OCI-LY1 (cell line): Measurements from ENCODE around the gene LSAMP.

Experiments
- H2AFZ ChIP-seq: fragments of 200-600 bp; sonication (generic), shearing (Covaris generic); 2 replicates; pipeline ENCODE4 v1.6.0; 2014; ENCODE audit warnings: antibody characterized with exemption, mild to moderate bottlenecking, low read length
- H3F3A ChIP-seq: fragments of 200-600 bp; sonication (generic), shearing (Covaris generic); 2 replicates; pipeline ENCODE4 v1.6.0; 2014; ENCODE audit warnings: mild to moderate bottlenecking, antibody characterized with exemption, low read length, moderate library complexity; ENCODE audit not compliant: insufficient read depth
- H3K27ac ChIP-seq: fragments of 200-600 bp; sonication (generic); 2 replicates; pipeline ENCODE4 v1.5.1; 2014; ENCODE audit warnings: low read length, mixed run types, mild to moderate bottlenecking, low read depth; ENCODE audit not compliant: poor library complexity, severe bottlenecking
- H3K27me3 ChIP-seq: fragments of 200-600 bp; sonication (generic); 2 replicates; pipeline ENCODE4 v1.6.0; 2014; ENCODE audit warnings: antibody characterized with exemption, mild to moderate bottlenecking, low read length, moderate library complexity; ENCODE audit not compliant: insufficient read depth
- H3K36me3 ChIP-seq: fragments of 200-600 bp; sonication (generic); 2 replicates; pipeline ENCODE4 v1.6.1; 2014; ENCODE audit warnings: mild to moderate bottlenecking, antibody characterized with exemption, low read length, moderate library complexity, mixed read lengths; ENCODE audit not compliant: insufficient read depth
- H3K4me1 ChIP-seq: fragments of 200-600 bp; sonication (generic); 2 replicates; pipeline ENCODE4 v1.5.1; 2014; ENCODE audit warnings: mild to moderate bottlenecking, low read length, moderate library complexity; ENCODE audit not compliant: insufficient read depth, severe bottlenecking
- H3K4me2 ChIP-seq: fragments of 200-600 bp; sonication (generic), shearing (Covaris generic); 2 replicates; pipeline ENCODE4 v1.6.1; 2014; ENCODE audit warnings: low read length
- H3K4me3 ChIP-seq: fragments of 200-600 bp; sonication (generic); 2 replicates; pipeline ENCODE4 v1.5.1; 2014; ENCODE audit warnings: low read length, low read depth, mild to moderate bottlenecking, mixed read lengths; ENCODE audit not compliant: poor library complexity, severe bottlenecking
- H3K79me2 ChIP-seq: fragments of 200-600 bp; shearing (Covaris generic); 2 replicates; pipeline ENCODE4 v1.6.1; 2016; ENCODE audit warnings: mixed run types, low read length, mixed read lengths; ENCODE audit not compliant: insufficient read depth
- H3K9ac ChIP-seq: fragments of 200-600 bp; sonication (generic), shearing (Covaris generic); 2 replicates; pipeline ENCODE4 v1.6.1; 2014; ENCODE audit warnings: mild to moderate bottlenecking, low read length, mixed read lengths
- H3K9me2 ChIP-seq: fragments of 200-600 bp; sonication (generic), shearing (Covaris generic); 2 replicates; pipeline ENCODE4 v1.6.1; 2014; ENCODE audit warnings: low read depth, mild to moderate bottlenecking, low read length, mixed read lengths
- H3K9me3 ChIP-seq: fragments of 200-600 bp; shearing (Covaris generic); 2 replicates; pipeline ENCODE4 v1.6.1; 2014; ENCODE audit warnings: low read length, mixed read lengths
- H4K20me1 ChIP-seq: fragments of 200-600 bp; sonication (generic), shearing (Covaris generic); 2 replicates; pipeline ENCODE4 v1.6.0; 2016; ENCODE audit warnings: mild to moderate bottlenecking, low read length; ENCODE audit not compliant: insufficient read depth
- CTCF ChIP-seq: fragments of 200-600 bp; sonication (generic), shearing (Covaris generic); IDR thresholded peaks from 2 replicates; pipeline ENCODE4 v1.5.1; 2017; ENCODE audit warnings: mild to moderate bottlenecking, antibody characterized with exemption, low read length, moderate library complexity, mixed read lengths
- EZH2 ChIP-seq: fragments of 200-600 bp; sonication (generic), shearing (Covaris generic); IDR thresholded peaks from 2 replicates; pipeline ENCODE4 v1.8.0; 2017; ENCODE audit warnings: borderline replicate concordance, mixed run types, mild to moderate bottlenecking, antibody characterized with exemption, low read length, moderate library complexity, mixed read lengths

The LSAMP gene

DNA sequence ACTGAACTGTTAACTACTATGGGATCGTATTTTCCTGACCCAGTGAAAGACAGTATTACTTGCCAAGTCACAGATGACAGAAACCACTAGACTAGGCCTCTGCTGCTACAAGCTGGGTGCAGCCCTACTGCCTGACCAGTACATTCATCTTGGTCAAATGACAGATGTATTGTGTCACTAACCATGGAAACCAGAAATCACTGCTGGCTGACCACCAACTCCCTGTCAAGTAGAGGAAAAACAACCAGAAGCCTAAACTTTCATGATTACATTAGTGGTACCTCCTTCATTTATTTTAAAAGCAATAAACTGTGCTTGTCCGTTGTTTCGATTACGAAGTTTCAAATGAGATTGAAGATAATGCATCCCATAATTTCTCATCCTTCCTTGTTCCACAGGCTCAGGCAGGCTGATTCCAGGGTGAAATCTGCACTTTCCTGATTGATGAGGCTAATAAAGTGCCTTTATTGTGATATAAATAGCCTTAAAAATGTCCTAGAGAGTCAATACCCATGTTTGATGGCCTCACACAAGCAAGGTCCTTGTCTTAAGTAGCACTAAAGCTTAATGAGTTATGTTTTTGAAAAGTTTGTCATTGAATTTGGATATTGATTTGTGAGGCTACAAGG, 309.7 kb downstream of the LSAMP start:
- H3K27ac ChIP-seq: no peak overlapping the region
- H3K4me2 ChIP-seq: no peak overlapping the region

DNA sequence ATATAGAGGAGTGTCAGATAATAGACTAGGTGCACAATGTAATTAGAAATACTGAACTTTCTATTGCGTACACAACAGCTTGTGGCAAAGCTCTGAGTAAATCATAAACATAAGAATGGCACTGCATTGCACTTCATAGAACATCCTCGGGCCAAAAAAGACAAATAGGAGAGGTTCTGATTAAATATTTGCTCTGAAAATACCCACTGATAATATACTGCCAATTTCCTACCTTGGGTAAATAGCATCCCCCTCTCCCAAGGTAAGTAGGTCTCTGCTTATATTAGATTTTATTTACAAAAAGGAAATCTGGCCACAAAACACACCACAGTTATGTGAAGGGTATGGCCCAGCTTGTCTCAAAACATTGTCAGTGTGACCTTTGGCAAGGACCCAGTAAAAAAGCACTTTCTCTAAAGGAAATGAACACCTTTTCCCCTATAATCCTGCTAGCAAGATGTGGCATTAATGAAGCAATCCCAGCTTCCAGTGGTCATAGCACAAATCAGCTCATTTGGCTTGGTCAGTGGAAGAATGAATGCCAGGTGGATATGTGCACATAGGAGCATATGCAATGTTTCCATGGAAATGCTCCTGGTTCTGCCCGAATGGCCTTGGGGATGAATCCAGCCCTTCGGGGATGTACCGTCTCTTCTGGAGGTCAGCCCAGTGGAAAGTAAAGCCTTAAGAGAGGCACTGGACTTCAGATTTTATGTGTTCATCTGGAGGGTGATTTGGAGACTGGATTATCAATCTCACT, 315.9 kb downstream of the LSAMP start:
- no peak for TF ChIP-seq EZH2
- no peaks in the 10 kb centered on the region for H3K27me3 ChIP-seq
- no peak overlapping the region for H3K9ac ChIP-seq
- H3K27ac ChIP-seq: no peak overlapping the region
- H3K9me2 ChIP-seq: no peaks in the 10 kb centered on the region
- no peaks in the 10 kb centered on the region for H3K79me2 ChIP-seq
- no peak overlapping the region for H2AFZ ChIP-seq
- no peaks in the 10 kb centered on the region for H3F3A ChIP-seq
- H3K4me3 ChIP-seq: no peak overlapping the region
- no peaks in the 10 kb centered on the region for H3K9me3 ChIP-seq
- no peak overlapping the region for H3K4me2 ChIP-seq
- no peaks in the 10 kb centered on the region for H3K36me3 ChIP-seq
- H4K20me1 ChIP-seq: no peaks in the 10 kb centered on the region
- H3K4me1 ChIP-seq: no peaks in the 10 kb centered on the region

More for the DNA sequence above, 309.7 kb downstream of the LSAMP start:
- H3K9me3 ChIP-seq: no peaks in the 10 kb centered on the region
- H3K27me3 ChIP-seq: no peaks in the 10 kb centered on the region
- no peaks in the 10 kb centered on the region for H3K79me2 ChIP-seq
- H3K36me3 ChIP-seq: no peaks in the 10 kb centered on the region
- no peaks in the 10 kb centered on the region for H3K4me1 ChIP-seq
- no peak overlapping the region for H3K9ac ChIP-seq
- H3K4me3 ChIP-seq: no peak overlapping the region
- no peaks in the 10 kb centered on the region for H4K20me1 ChIP-seq
- H3K9me2 ChIP-seq: no peaks in the 10 kb centered on the region
- H2AFZ ChIP-seq: no peak overlapping the region
- H3F3A ChIP-seq: no peaks in the 10 kb centered on the region
- TF ChIP-seq CTCF (no peak), EZH2 (no peak)

DNA sequence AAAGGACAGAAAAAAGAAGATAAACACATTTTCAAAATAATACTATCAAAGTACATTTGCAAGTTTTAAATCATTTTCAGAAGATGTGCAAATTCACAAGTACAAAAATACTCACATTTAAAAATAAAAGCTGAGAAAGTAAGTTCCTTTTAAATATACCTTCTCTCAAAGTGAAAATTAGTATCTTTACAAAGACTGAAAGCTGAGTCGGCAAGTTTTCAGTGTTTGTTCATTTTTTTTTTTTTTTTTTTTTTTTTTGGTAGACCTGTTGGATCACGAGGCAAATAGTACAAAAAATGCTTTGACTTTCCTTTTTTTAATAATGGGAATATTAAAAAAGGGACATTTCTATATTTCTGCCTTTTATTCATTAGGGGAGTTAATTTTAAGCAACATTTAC, 317.8 kb downstream of the LSAMP start:
- Histone ChIP-seq H4K20me1 (no peaks in the 10 kb centered on the region), H3F3A (no peaks in the 10 kb centered on the region), H3K4me3 (no peak overlapping the region), H3K79me2 (no peaks in the 10 kb centered on the region), H3K36me3 (no peaks in the 10 kb centered on the region), H3K9ac (no peak overlapping the region), H3K4me1 (no peaks in the 10 kb centered on the region), H3K27ac (no peak overlapping the region), H2AFZ (no peak overlapping the region), H3K9me3 (no peaks in the 10 kb centered on the region), H3K4me2 (no peak overlapping the region), H3K27me3 (no peaks in the 10 kb centered on the region), H3K9me2 (no peaks in the 10 kb centered on the region)
- TF ChIP-seq CTCF: no peak
- no peak for TF ChIP-seq EZH2
